T-helper 9 cell (primary cell): ENCODE results near the gene SUSD2.
"Not testable (repeated sequence)": the region's sequence is repeated elsewhere in the genome, so short reads cannot be mapped to it uniquely, and the experiment has no call there.

Experiments
- DNase-seq: peaks from one replicate; pipeline ENCODE4 v3.0.0-alpha.2; 2020

The SUSD2 gene

GRCh38 chr22:24177045-24177444 is 4.2 kb upstream of the SUSD2 start:
- DNase-seq = no peak

GRCh38 chr22:24177456-24177855 is 3.8 kb upstream of the SUSD2 start:
- DNase-seq = no peak

- DNase-seq = no peak
These were observed 3.3 kb upstream of the SUSD2 start for GRCh38 chr22:24178021-24178431.

GRCh38 chr22:24178502-24179440 is 2.5 kb upstream of the SUSD2 start:
- DNase-seq = no peak

- no peak for DNase-seq
These were observed 1.6 kb upstream of the SUSD2 start for GRCh38 chr22:24179478-24180210.

GRCh38 chr22:24180316-24181087 is 785 bp upstream of the SUSD2 start:
- no peak for DNase-seq

- DNase-seq = no peak
These were observed 961 bp downstream of the SUSD2 start for GRCh38 chr22:24181996-24182899.

GRCh38 chr22:24182900-24183246 is 1.6 kb downstream of the SUSD2 start:
- not testable (repeated sequence) for DNase-seq

- no peak for DNase-seq
These were observed 2.2 kb downstream of the SUSD2 start for GRCh38 chr22:24183321-24184031.

- no peak for DNase-seq
These were observed 2.9 kb downstream of the SUSD2 start for GRCh38 chr22:24184057-24184798.

GRCh38 chr22:24185001-24185500 is 3.8 kb downstream of the SUSD2 start:
- no peak for DNase-seq

GRCh38 chr22:24185501-24186351 is 4.4 kb downstream of the SUSD2 start:
- no peak for DNase-seq

- DNase-seq = no peak
These were observed 5.1 kb downstream of the SUSD2 start for GRCh38 chr22:24186352-24186740.

GRCh38 chr22:24186892-24187670 is 5.8 kb downstream of the SUSD2 start:
- DNase-seq = no peak

- DNase-seq = no peak
These were observed 6.7 kb downstream of the SUSD2 start for GRCh38 chr22:24187731-24188644.

- no peak for DNase-seq
These were observed 7.5 kb downstream of the SUSD2 start for GRCh38 chr22:24188705-24189248.
